HG03378 (cell line): ENCODE data around the gene JPT2.

Source experiments
- ATAC-seq: cut with Tn5 transposase; IDR thresholded peaks from one replicate; pipeline ENCODE4 v1.9.1; 2021; ENCODE audit warnings: mild to moderate bottlenecking, moderate library complexity; ENCODE audit not compliant: unreplicated experiment

Gene JPT2

DNA sequence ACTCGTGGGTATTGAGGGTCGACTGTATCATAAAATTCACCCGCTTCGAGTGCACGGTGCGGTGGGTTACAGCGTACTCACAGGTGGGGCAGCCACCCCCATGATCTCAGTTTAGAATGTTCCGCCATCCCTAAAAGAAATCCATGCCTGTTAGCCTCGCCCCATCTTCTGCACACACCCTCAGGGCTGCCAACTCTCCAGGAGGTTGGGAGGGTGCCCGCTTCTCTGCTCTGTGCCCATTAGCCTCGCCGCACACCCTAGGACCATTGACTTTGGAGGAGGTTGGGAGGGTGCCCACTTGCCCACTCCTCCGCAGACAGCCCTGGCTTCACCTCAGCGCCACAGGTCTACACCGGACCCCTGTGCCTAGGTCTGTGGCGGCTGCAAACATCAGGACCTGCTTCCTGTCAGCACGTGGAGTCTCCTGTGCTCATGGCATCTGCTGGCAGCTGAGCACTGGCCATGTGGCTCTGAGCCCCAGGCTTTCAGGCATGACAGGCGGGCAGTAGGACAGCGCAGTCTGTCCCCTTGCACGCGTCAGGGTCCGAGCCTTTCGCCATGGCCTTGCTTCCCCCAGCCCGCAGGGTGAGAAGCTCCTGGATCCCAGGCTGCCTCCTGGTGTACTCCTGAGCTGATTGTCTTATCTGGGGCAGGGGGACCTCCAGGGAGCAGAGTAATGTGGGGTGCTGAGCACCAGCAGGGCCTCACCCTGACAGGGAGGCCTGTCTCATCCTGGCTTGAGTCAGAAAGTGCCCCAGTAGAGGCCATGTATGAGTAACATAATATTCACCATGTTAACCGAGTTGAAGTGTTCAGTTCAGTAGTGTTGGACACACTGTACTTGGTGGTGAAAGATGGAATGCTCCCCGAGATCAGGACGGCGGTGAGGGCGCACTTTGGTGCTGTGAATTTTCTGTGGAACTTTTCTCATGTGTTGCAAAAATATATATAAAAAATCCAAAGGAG lies 71.4 kb downstream of the JPT2 start:
- ATAC-seq, result no peak
